GM12873 (cell line): ENCODE results near the gene BRF1.

Source experiments
- TF ChIP-seq, protein P1 (sequence below): IDR thresholded peaks from 2 replicates; pipeline ENCODE4 v1.5.1; 2012; ENCODE audit warnings: low read depth, mild to moderate bottlenecking, moderate library complexity, low read length, control low read depth; ENCODE audit not compliant: insufficient read depth; ENCODE audit errors: missing control alignments

Gene BRF1

DNA sequence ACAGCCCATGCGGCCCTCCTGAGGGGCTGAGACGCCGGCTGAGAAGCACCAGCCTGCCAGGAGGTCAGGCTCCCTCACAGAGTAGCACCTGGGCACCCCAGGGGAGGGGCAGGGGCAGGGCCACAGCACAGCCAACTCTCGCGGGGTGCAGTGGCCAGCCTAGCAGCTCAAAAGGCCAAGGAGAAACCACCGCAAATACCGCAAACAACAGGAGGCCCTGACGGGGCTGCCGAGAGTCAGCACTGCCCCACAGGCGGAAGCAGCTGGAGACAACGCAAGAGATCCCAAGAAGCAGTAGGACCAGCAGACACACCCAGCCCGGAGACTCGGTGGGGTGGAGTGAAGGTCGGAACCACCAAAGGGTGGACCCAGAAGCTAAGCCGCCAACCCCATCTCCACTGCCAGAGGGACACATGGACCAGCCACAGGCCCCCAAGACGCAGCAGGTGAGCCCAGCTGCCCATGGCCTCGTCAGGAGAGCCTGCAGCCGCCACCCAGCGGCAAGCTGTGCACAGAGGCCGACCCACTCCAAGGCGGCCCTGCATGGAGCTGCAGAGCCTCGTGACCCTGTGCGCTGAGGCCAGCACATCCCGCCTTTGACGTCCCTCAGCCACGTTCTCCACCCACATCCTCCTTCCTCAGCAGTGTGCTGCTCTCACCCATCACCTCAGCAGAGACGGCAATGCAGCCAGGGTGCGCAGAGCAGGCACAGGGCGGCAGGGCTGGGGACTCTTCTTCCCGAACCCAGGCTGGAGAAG lies 84.1 kb downstream of the BRF1 start:
- TF ChIP-seq, protein P1, sequence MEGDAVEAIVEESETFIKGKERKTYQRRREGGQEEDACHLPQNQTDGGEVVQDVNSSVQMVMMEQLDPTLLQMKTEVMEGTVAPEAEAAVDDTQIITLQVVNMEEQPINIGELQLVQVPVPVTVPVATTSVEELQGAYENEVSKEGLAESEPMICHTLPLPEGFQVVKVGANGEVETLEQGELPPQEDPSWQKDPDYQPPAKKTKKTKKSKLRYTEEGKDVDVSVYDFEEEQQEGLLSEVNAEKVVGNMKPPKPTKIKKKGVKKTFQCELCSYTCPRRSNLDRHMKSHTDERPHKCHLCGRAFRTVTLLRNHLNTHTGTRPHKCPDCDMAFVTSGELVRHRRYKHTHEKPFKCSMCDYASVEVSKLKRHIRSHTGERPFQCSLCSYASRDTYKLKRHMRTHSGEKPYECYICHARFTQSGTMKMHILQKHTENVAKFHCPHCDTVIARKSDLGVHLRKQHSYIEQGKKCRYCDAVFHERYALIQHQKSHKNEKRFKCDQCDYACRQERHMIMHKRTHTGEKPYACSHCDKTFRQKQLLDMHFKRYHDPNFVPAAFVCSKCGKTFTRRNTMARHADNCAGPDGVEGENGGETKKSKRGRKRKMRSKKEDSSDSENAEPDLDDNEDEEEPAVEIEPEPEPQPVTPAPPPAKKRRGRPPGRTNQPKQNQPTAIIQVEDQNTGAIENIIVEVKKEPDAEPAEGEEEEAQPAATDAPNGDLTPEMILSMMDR: no peak

DNA sequence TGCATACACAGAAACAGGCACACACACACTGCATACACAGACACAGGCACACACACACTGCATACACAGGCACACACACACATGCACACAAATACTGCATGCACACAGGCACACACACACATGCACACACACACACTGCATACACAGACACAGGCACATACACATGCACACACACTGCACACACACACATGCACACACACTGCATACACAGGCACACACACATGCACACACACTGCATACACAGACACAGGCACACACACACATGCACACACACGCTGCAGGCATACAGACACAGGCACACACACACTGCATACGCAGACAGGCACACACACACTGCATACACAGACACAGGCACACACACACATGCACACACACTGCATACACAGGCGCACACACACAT lies 85.2 kb downstream of the BRF1 start:
- TF ChIP-seq, protein P1: no peak

DNA sequence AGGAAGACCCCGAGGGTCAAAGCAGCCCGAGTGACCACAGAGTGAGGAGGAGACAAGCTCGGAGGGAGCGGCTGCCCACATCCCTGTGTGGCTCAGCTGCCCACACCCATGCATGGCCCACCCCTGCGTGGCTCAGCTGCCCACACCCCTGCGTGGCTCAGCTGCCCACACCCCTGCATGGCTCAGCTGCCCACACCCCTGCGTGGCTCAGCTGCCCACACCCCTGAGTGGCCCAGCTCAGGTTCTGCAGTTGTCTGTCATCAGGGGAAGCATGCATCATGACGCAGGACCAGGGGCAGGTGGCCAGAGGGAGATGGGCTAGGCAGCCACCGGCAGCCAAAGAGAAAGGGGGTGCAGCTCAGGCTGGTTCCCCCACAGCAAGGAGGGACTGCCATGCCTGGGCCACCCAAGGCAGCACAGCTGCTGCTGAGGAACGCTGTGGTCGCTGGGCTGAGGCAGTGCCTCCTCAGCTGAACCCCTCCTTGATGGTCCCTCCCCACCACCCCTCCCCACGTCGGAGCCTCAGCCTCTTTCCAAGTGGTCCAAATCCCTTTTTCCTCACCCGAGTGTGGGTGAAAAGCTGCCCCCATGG lies 86.4 kb downstream of the BRF1 start:
- TF ChIP-seq, protein P1: no peak

DNA sequence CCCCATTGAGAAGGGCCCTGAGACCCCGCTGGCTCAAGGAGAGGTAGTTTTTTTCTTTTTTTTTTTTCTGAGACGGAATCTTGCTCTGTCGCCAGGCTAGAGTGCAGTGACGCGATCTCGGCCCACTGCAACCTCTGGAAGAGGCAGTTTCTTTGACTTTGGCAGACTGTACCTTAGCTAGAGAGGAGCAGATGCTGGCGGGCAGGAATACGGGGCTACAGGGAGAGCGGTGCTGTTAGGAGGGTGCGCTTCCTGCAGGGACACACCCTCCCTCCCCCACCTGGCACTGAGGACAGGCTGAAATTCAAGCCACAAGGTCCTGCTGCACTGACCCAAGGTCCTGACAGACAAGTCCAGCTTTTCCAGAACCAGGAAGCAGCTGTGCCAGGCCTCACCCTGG lies 87.4 kb downstream of the BRF1 start:
- TF ChIP-seq, protein P1: no peak

DNA sequence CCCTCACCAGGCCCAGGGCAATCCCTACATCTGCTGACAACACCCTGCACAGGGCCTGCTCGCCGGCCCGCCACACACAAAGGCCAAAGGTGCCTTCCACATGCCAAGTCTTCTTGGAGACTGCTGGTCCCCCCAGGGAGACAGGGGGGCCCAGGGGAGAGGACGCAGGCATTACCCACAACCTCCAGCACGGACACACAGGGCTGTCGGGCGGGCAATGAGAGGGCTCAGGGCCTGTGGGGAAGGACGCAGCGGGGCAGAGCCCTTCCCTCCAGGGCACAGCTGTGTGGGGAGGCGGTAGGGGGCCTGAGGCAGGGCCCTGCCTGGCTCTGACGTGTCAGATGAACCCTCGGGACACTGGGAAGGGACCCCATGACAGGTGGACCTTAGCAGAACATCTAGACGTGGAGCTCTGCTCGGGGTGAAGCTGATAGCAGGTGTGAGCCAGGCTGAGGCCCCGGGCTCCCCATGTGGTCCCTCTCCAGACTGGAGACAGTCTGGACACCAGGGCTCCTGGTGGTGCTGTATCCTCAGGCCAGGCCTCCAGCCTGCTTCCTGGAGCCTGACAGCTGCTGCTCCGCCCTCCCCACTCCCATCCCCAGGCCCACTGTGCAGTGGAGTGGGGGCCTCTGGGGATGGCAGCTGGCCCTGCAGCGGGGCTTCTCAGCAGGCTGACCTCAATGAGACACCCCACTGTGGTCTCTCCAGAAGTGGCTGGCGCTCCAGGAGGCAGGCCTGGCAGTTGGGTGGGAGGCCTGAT lies 88.1 kb downstream of the BRF1 start:
- TF ChIP-seq, protein P1: no peak

DNA sequence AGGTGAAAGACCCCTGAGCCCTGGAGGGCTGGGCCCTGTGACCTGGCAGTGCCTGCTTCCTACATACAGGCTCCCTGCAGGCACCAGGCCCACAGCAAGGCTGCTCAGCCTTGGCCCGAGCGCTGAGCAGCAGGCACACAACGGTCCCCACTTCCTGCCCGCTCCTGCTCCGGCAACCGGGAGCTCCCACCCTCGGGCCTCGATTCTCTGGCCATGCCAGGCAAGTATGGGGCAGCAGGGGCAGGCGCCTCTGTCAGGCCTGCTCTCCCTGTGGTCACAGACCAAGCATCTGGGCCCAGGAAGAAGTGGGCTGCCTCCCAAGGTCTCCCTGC lies 89.1 kb downstream of the BRF1 start:
- TF ChIP-seq, protein P1: no peak

DNA sequence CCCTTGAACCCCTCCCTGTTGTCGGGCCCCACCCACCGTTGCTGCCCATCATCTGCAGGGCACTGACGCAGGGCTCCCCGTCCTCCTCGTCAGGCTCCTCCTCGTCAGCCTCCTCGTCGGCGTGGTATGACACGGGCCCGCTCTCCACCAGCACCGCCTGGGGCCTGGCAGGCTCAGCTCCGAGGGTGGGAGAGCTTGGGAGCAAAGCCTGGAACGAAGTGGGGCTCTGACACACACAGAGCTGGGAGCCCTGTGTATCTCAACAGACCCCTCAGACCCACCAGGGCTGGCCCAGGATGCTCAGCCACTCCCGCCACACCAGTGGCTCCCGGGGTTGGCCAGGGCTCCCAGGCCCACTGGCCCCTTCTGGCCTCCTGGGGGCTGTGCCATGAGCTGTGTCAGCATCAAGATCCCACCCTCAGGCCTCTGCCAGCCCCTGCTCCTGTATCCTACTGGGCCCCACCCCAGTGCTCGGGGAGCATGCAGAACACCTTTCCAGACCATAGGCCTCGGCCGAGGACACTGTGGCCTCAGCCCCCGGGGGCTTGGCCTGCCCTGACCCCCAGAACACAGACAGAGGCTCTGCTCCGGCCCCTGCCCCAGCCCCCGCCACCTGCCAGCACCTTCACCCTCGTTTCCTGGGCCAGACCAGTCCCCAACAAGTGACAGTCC lies 89.6 kb downstream of the BRF1 start:
- TF ChIP-seq, protein P1: no peak
